Gastroesophageal sphincter (tissue), 4 donors: ENCODE data around the gene MTARC2. TPM values are rescaled to one million over a fixed set of nuclear protein-coding genes. Genes with fewer than 3 reads are reported as not detected.

Experiments used
- ATAC-seq: fragments of 150-250 bp; one replicate; pipeline ENCODE4 v1.9.1; 2016; ENCODE audit warnings: mild to moderate bottlenecking, moderate library complexity
- H3K27ac ChIP-seq, 4 donors: fragments of 200-600 bp; sonication (generic) in 3 of 4; 1 replicate in 3 of 4; 2 replicates in 1 of 4; pipeline ENCODE4 v1.5.1; 2016 to 2019
- H3K27me3 ChIP-seq: fragments of 200-600 bp; sonication (generic); one replicate; pipeline ENCODE4 v1.5.1; 2019
- H3K36me3 ChIP-seq, 2 donors: fragments of 200-600 bp; sonication (generic); one replicate each; pipeline ENCODE4 v1.5.1; 2019; ENCODE audit warnings: control low read depth in 1 of 2
- H3K4me1 ChIP-seq, 3 donors: fragments of 200-600 bp; sonication (generic); 1 replicate in 2 of 3; 2 replicates in 1 of 3; pipeline ENCODE4 v1.5.1; 2016 to 2019; ENCODE audit warnings: control low read depth in 2 of 3
- H3K4me3 ChIP-seq, 2 donors: fragments of 200-600 bp; sonication (generic); one replicate each; pipeline ENCODE4 v1.5.1; 2019; ENCODE audit warnings: mild to moderate bottlenecking in 1 of 2, moderate library complexity in 1 of 2
- H3K9me3 ChIP-seq, 3 donors: fragments of 200-600 bp; sonication (generic); one replicate each; pipeline ENCODE4 v1.5.1; 2017 to 2019; ENCODE audit warnings: control low read depth in 2 of 3
- EP300 ChIP-seq: sonication (generic); formaldehyde crosslinking; IDR thresholded peaks from one replicate; pipeline ENCODE4 v1.6.1; 2017; ENCODE audit warnings: antibody characterized with exemption, mild to moderate bottlenecking
- POLR2A ChIP-seq, 2 donors: fragments of 450-650 bp; IDR thresholded peaks; one replicate each; pipeline ENCODE4 v1.6.1; 2017; ENCODE audit warnings: antibody characterized with exemption in 2 of 2, mild to moderate bottlenecking in 2 of 2, moderate library complexity in 1 of 2
- POLR2AphosphoS5 ChIP-seq: sonication (generic); formaldehyde crosslinking; IDR thresholded peaks from one replicate; pipeline ENCODE4 v1.6.1; 2017; ENCODE audit warnings: antibody characterized with exemption
- WGBS, 2 donors: methylation state at CpG; one replicate each; pipeline ENCODE4 v1.1.5; 2018; ENCODE audit warnings: low coverage in 1 of 2; 5-methylcytosine and 5-hydroxymethylcytosine counted together
- total RNA-seq, 4 donors: library from RNA; depleted of rRNA; stranded (reverse); fragments of >200 nt; gene quantifications; one replicate each; pipeline ENCODE4 v1.1.0, GENCODE V29; 2016
- TF ChIP-seq, protein P1 (sequence below), 4 experiments: fragments of 200-600 bp in 2 of 4; fragments of 450-650 bp in 2 of 4; sonication (generic) in 1 of 4; IDR thresholded peaks; one replicate each; pipeline ENCODE4 v1.5.1; 2017 to 2019; ENCODE audit warnings: antibody characterized with exemption in 4 of 4, mild to moderate bottlenecking in 2 of 4, moderate library complexity in 2 of 4

MTARC2 gene
- total RNA-seq, 4 donors from 2014 or later = 13.0 to 32.5 (median 17.9) TPM

DNA sequence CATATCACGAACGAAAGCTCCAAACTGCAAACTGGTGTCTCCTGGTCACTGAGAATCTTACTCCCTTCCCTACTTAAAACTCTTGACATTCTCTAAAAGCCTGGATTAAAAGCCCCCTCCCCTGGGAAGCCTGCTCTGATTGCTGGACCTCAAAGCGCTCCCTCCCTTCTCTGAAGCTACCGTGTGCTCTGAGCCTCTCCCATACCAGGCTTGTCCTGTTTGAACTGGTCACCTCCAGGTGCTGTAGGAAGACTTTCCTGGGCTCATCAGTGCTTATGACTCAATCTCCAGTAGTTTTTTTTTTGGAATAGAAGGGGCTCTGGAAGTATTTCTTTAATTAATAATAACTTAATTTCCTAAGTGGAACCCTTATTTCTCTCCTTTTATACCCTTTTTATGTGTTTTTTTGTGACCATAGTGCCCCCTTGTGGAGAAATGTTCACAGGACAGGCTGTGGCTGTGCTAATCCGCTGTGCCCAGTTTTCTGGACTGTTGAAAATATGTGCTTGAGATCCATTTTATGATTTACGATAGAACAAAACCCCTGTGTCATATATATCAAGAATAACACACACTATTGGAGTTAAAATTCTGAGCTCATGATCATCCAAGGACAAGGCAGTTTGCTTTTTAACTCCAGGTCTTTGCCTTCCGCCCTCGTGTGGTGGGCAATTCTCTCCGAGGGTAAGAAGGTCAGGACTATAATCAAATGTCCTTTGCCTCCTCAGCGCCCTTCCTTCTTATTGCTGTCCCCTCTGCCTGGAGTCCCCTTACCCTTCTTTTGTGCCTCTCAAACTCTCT lies 55.5 kb downstream of the MTARC2 start:
- H3K36me3 ChIP-seq = peaks cover 0 to 50% of the 10 kb centered on the region in 2 donors
- TF ChIP-seq POLR2AphosphoS5 = no peak
- TF ChIP-seq, protein P1, sequence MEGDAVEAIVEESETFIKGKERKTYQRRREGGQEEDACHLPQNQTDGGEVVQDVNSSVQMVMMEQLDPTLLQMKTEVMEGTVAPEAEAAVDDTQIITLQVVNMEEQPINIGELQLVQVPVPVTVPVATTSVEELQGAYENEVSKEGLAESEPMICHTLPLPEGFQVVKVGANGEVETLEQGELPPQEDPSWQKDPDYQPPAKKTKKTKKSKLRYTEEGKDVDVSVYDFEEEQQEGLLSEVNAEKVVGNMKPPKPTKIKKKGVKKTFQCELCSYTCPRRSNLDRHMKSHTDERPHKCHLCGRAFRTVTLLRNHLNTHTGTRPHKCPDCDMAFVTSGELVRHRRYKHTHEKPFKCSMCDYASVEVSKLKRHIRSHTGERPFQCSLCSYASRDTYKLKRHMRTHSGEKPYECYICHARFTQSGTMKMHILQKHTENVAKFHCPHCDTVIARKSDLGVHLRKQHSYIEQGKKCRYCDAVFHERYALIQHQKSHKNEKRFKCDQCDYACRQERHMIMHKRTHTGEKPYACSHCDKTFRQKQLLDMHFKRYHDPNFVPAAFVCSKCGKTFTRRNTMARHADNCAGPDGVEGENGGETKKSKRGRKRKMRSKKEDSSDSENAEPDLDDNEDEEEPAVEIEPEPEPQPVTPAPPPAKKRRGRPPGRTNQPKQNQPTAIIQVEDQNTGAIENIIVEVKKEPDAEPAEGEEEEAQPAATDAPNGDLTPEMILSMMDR (IDR thresholded peaks at IDR 0.05) = peak; percentile 70 to 81 (median 74)
- no peaks in the 10 kb centered on the region for H3K9me3 ChIP-seq
- H3K4me1 ChIP-seq = peaks cover 0 to 28% (median 3%) of the 10 kb centered on the region in 3 donors
- H3K4me3 ChIP-seq = peak overlapping the region in 1 of 2 donors; percentile 1
- peak overlapping the region; percentile 77 to 83 (median 80) for H3K27ac ChIP-seq
- 52 to 60% methylated on average over 10 of the region's 10 CpGs for WGBS, 2 donors
- H3K27me3 ChIP-seq = no peaks in the 10 kb centered on the region
- ATAC-seq = peak; percentile 59

DNA sequence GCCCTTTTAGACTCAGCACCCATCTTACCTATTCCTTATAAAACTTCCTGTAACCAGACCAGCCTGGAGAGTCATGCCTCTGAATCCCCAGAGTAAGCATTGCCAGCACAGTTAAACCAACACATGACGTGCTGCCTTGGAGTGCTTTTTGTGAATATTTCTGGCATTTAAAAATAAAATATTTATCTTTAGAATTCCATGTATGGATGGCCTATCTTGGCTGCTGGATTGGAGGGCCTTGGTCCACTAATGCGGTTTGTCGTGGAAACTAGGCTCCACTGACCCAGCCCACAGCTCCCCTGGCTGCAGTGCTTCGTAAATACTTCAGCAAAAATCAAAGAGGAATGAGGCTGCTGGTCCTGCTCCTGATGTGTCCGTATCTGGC lies 56.1 kb downstream of the MTARC2 start:
- H3K4me1 ChIP-seq = peaks cover 0 to 28% (median 3%) of the 10 kb centered on the region in 3 donors
- peak overlapping the region in 1 of 2 donors; percentile 1 for H3K4me3 ChIP-seq
- no peaks in the 10 kb centered on the region for H3K9me3 ChIP-seq
- 37 to 46% methylated on average over 4 to 5 of the region's 5 CpGs for WGBS, 2 donors
- TF ChIP-seq POLR2A (IDR thresholded peaks at IDR 0.05) (no peak), POLR2AphosphoS5 (peak; percentile 26), EP300 (no peak)
- TF ChIP-seq, protein P1 (IDR thresholded peaks at IDR 0.05) = peak in 3 of 4 experiments; percentile 22 to 46 (median 30)
- no peaks in the 10 kb centered on the region for H3K27me3 ChIP-seq
- H3K36me3 ChIP-seq = peaks cover 0 to 44% of the 10 kb centered on the region in 2 donors
- ATAC-seq = peak; percentile 74
- H3K27ac ChIP-seq = peak overlapping the region; percentile 77 to 83 (median 80)

DNA sequence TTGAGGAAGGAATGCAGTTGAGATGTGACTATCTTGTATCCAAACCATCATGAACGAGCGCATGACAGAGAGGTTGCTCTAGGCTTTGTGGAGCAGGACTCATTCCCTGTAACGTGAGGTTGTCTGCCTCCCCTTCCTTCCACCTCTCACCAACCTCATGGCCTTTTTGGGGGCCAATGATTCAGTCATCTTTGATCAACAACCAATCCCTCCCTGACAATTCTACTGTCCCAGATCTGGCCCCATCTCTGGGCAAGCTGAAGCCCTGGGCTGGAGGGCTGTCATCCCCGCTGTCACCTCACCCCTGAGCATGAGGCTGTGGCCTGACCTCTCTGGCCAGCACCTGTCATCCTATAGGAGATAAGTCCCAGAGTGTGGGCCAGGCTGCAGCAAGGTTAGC lies 58.3 kb downstream of the MTARC2 start:
- Histone ChIP-seq H3K27me3 (no peaks in the 10 kb centered on the region), H3K4me1 (peaks cover 0 to 42% (median 5%) of the 10 kb centered on the region in 3 donors), H3K9me3 (no peaks in the 10 kb centered on the region), H3K4me3 (no peak overlapping the region), H3K27ac (no peak overlapping the region), H3K36me3 (peaks cover 0 to 22% of the 10 kb centered on the region in 2 donors)
- ATAC-seq = no peak
- TF ChIP-seq EP300 = no peak
- TF ChIP-seq, protein P1 (IDR thresholded peaks at IDR 0.05) = no peak
- no peak for TF ChIP-seq POLR2A (IDR thresholded peaks at IDR 0.05)
- no peak for TF ChIP-seq POLR2AphosphoS5
- 100% methylated on average over 3 of the region's 4 CpGs; no CpG with 5 or more reads in 1 of the 2 donors for WGBS, 2 donors

DNA sequence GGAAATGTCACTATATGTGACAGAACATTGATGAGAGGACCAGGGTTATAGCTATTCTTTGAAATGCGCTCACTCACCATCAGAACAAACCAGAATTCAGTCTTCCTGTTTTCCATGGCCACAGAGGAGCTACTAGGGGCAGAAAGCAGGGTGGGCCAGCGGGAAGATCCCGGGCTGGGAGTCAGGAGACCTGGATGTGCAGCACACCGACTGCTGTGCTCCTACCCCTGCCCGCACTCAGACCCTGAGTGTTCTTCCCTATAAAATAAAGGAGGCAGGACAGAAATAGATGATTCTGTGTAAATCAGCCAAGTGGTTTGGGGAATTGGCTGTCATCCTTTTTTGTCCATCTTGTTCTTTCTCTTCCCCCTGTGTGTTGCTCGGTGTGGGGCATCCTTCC lies 59.6 kb downstream of the MTARC2 start:
- peaks cover 0 to 35% (median 5%) of the 10 kb centered on the region in 3 donors for H3K4me1 ChIP-seq
- WGBS, 2 donors = 94 to 100% methylated on average over 3 to 5 of the region's 6 CpGs
- ATAC-seq = no peak
- H3K4me3 ChIP-seq = no peak overlapping the region
- H3K36me3 ChIP-seq = peaks cover 0 to 23% of the 10 kb centered on the region in 2 donors
- no peaks in the 10 kb centered on the region for H3K9me3 ChIP-seq
- no peak overlapping the region for H3K27ac ChIP-seq
- no peak for TF ChIP-seq POLR2A (IDR thresholded peaks at IDR 0.05)
- TF ChIP-seq, protein P1 (IDR thresholded peaks at IDR 0.05) = no peak
- no peak for TF ChIP-seq POLR2AphosphoS5
- TF ChIP-seq EP300 = no peak
- H3K27me3 ChIP-seq = no peaks in the 10 kb centered on the region
